Measurements from ENCODE around the gene ALOX5AP.

The ALOX5AP gene

DNA sequence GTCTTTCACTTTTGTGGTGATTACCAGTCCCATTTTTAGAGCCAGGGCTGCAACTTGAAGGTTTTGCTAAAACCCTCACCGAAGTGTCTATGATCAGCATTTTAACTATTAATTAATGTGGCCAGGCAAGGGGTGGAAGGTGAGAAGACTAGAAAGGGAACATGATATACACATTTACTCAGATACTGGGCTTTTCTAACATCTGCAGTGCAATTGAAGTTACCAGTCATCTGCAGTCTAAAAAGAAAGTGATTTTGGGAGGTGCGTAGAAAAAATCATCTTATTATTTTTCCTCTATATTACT is 481 bp downstream of the ALOX5AP start:
- no peak for DNase-seq (ENCODE audit: low read depth in 1 of 2, low spot score in 1 of 2)
- Histone ChIP-seq H3K27me3 (ENCODE audit: insufficient read depth, poor library complexity, severe bottlenecking) (no peaks in the 10 kb centered on the region), H3K4me3 (replicated peaks; ENCODE audit: insufficient read depth, low read length) (peak overlapping the region; percentile 55), H3K27ac (replicated peaks) (peak overlapping the region; percentile 89)
- TF ChIP-seq, protein P1, sequence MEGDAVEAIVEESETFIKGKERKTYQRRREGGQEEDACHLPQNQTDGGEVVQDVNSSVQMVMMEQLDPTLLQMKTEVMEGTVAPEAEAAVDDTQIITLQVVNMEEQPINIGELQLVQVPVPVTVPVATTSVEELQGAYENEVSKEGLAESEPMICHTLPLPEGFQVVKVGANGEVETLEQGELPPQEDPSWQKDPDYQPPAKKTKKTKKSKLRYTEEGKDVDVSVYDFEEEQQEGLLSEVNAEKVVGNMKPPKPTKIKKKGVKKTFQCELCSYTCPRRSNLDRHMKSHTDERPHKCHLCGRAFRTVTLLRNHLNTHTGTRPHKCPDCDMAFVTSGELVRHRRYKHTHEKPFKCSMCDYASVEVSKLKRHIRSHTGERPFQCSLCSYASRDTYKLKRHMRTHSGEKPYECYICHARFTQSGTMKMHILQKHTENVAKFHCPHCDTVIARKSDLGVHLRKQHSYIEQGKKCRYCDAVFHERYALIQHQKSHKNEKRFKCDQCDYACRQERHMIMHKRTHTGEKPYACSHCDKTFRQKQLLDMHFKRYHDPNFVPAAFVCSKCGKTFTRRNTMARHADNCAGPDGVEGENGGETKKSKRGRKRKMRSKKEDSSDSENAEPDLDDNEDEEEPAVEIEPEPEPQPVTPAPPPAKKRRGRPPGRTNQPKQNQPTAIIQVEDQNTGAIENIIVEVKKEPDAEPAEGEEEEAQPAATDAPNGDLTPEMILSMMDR (IDR thresholded peaks at IDR 0.05; ENCODE audit: insufficient read depth, low read length) = no peak

DNA sequence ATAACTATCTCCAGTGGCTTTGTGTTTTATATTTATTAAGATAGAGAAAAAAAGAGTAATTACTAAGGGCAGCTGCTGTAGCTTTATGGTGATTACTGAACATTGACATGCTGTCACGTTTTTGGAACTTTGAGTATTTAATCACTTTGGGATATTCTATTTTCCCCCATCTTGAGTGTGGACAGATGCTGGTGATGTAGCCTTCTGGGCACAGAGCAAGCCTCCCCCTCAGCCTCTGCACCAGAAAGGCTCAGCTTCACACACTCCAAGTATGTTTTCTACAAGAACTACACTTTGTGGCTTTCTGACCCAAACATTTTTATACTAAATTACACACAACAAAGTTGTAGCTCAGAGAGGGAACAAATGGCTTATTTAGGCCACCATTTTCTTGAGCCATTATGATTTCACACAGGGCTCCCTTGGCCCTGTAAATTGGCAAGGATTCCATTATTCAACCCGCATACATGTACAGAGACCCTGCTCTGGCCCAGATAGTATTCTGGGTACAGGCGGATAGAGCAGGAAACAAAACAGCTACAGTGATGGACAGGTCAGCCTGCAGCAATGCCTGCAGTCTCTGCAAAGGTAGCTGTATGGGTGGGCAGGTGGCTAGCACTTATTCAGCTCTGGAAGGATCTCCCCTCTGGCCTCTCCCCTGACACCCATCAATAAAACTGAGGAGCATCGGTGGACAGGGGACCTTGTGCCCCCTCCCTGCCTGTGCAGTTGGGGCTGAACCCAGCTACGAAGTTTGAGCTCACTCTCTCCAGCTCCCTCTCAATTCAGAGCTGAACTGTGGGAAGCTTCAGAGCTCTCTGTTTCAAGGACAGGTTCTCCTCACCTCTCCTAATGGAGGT is 1.3 kb downstream of the ALOX5AP start:
- Histone ChIP-seq H3K27me3 (ENCODE audit: insufficient read depth, poor library complexity, severe bottlenecking) (no peaks in the 10 kb centered on the region), H3K27ac (replicated peaks) (peak overlapping the region; percentile 89), H3K4me3 (replicated peaks; ENCODE audit: insufficient read depth, low read length) (peak overlapping the region; percentile 55)
- TF ChIP-seq, protein P2, sequence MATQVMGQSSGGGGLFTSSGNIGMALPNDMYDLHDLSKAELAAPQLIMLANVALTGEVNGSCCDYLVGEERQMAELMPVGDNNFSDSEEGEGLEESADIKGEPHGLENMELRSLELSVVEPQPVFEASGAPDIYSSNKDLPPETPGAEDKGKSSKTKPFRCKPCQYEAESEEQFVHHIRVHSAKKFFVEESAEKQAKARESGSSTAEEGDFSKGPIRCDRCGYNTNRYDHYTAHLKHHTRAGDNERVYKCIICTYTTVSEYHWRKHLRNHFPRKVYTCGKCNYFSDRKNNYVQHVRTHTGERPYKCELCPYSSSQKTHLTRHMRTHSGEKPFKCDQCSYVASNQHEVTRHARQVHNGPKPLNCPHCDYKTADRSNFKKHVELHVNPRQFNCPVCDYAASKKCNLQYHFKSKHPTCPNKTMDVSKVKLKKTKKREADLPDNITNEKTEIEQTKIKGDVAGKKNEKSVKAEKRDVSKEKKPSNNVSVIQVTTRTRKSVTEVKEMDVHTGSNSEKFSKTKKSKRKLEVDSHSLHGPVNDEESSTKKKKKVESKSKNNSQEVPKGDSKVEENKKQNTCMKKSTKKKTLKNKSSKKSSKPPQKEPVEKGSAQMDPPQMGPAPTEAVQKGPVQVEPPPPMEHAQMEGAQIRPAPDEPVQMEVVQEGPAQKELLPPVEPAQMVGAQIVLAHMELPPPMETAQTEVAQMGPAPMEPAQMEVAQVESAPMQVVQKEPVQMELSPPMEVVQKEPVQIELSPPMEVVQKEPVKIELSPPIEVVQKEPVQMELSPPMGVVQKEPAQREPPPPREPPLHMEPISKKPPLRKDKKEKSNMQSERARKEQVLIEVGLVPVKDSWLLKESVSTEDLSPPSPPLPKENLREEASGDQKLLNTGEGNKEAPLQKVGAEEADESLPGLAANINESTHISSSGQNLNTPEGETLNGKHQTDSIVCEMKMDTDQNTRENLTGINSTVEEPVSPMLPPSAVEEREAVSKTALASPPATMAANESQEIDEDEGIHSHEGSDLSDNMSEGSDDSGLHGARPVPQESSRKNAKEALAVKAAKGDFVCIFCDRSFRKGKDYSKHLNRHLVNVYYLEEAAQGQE (IDR thresholded peaks at IDR 0.05; ENCODE audit: insufficient replicate concordance, low read depth) = no peak
- TF ChIP-seq GABPA (IDR thresholded peaks at IDR 0.05; ENCODE audit: low read depth) = no peak
- no peak for TF ChIP-seq POLR2AphosphoS5 (IDR thresholded peaks at IDR 0.05; ENCODE audit: low read depth)
- TF ChIP-seq, protein P1 (IDR thresholded peaks at IDR 0.05; ENCODE audit: insufficient read depth, low read length) = no peak
- no peak for TF ChIP-seq SPI1 (IDR thresholded peaks at IDR 0.05; ENCODE audit: borderline replicate concordance, low read depth)
- no peak for DNase-seq (ENCODE audit: low read depth in 1 of 2, low spot score in 1 of 2)

DNA sequence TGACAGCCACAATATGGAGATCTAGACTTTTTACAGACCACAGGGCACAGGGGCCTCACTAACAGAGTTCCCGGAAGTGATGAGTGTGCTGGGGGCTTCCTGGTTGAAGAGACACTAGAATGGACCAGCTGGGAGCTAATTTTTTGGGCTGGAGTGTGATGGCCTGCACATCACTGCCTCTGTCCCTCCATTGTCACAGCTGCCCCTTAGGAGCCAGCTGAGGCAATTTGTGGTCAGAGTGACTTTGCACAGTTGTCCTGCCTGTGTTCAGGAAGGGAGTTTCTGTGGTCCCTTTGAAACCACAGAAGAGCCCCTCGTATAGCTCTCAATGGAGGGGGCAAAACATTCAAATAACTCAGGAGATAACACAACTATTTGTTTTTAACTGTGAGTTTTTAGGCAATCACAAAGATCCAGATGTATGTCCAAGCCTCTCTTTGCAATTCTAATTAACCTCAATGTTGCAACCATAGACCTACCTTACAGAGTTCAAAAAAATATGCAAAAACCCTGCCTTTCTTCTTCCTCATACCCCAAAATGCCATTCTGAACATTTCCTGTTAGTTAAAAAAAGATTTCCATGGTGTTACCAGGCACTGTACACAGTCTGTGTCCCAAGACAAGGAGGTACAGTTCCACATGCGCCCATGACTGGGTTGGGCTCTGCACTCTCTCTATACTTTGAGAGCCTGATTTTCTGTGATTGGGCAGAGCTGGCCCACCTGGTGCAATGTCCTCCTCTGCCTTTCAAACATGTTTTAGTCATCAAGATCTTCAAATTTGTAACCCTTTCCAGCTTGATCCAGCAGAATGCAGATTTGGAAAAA is 2.4 kb downstream of the ALOX5AP start:
- H3K27ac ChIP-seq (replicated peaks) = peak overlapping the region; percentile 89
- peak overlapping the region; percentile 55 for H3K4me3 ChIP-seq (replicated peaks; ENCODE audit: insufficient read depth, low read length)
- DNase-seq (ENCODE audit: low read depth in 1 of 2, low spot score in 1 of 2) = peak; percentile 80 to 88
- peak; percentile 94 for TF ChIP-seq POLR2AphosphoS5 (IDR thresholded peaks at IDR 0.05; ENCODE audit: low read depth)
- peak; percentile 23; the same call in 1 of the 2 replicates for TF ChIP-seq SPI1 (IDR thresholded peaks at IDR 0.05; ENCODE audit: borderline replicate concordance, low read depth)
- TF ChIP-seq, protein P1 (IDR thresholded peaks at IDR 0.05; ENCODE audit: insufficient read depth, low read length) = no peak
- TF ChIP-seq, protein P2 (IDR thresholded peaks at IDR 0.05; ENCODE audit: insufficient replicate concordance, low read depth) = no peak
- TF ChIP-seq GABPA (IDR thresholded peaks at IDR 0.05; ENCODE audit: low read depth) = peak; percentile 39; the same call in 1 of the 2 replicates
- H3K27me3 ChIP-seq (ENCODE audit: insufficient read depth, poor library complexity, severe bottlenecking) = no peaks in the 10 kb centered on the region
